ENCODE data around the gene ST8SIA6.
"Not testable (repeated sequence)": the region's sequence is repeated elsewhere in the genome, so short reads cannot be mapped to it uniquely, and the experiment has no call there.

ST8SIA6 gene, protein sequence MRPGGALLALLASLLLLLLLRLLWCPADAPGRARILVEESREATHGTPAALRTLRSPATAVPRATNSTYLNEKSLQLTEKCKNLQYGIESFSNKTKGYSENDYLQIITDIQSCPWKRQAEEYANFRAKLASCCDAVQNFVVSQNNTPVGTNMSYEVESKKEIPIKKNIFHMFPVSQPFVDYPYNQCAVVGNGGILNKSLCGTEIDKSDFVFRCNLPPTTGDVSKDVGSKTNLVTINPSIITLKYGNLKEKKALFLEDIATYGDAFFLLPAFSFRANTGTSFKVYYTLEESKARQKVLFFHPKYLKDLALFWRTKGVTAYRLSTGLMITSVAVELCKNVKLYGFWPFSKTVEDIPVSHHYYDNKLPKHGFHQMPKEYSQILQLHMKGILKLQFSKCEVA

DNA sequence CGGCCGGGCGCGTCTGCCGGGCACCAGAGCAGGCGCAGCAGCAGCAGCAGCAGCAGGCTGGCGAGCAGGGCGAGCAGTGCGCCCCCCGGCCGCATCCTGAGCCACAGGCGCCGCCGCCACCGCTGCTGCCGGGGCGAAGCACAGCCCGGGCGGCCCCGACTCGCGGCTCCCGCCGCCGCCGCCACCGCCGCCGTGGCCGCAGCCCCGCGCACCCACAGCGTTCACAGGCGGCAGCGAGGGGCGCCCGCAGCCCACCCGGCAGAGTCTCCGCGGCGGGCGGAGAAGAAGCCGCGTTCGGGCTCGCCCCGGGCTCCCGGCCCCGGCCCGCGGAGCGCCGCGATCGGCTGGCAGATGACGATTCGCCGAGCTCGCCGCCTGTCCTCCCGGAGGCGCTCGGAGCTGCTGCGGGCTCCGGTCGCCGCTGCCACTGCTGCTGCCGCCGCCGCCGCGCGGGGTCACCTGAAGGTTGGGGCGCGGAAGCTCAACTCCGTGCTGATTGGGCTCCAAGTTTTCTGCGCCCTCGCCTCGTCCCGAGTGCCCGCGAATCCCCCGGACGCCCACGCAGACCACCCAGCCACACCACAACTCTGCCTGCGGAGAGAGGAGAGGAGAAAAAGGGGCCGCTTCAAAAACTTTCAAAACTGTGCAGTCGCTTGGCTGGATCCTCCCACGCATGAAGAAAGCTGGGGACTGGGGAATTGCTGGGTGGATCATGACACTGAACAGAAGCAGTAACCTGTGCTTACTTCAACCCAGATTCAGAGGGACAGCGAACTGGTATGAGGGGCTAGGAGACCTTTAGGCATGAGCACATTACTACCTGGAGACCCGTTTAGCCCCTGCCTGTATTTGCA, at the start of gene ST8SIA6:
Gene ST8SIA6 (minus strand): TSS at position 435 of the 854 bp plus-strand sequence. CDS start 340 bp downstream, at position 95.
- DNase-seq, result peak; percentile 9

DNA sequence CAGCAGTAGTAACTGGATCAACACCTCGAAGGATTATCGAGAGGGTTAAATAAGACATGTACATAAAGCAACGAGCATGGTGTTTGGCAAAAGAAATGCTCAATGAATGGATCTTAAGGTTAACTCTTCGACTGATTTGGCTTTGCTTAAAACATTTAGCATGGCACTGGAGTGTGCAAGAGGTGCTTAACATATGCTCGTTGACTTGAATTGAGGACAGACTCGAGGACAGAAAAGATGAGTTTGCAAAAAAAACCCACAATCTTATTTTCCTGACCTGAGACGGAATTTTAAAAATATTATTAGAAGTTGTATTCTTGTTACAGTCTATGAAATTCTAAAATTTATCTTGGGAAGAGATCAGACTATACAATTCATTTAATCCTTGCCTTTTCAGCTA, 49.4 kb upstream of the ST8SIA6 start:
- no peak for DNase-seq

DNA sequence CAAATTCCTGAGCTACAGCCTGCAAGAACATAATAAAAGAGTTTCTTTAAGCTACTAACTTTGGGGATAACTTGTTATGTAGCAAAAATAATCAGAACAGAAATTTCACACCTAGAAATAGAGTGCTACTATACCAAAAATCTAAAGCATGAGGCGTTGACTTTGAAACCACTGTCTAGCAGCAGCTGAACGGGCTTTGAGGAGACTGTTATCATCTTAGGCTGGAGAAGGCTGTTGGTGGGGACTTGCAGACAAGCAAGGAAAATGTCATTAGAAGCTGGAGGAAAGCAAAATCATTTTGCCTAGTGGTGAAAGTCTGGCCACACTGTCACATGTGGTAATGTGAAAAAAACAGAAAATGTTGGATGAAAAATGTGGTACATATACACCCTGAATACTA, 48.4 kb upstream of the ST8SIA6 start:
- DNase-seq, result no peak

DNA sequence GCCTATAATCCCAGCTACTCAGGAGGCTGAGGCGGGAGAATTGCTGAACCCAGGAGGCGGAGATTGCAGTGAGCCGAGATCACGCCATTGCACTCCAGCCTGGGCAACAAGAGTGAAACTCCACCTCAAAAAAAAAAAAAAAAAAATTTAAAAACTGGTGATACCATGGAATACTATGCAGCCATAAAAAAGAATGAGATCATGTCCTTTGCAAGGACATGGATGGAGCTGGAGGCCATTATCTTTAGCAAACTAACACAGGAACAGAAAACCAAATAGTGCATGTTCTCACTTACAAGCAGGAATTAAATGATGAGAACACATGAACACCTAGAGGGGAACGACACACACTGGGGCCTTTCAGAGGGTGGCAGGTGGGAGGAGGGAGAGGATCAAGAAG, 44.6 kb upstream of the ST8SIA6 start:
- not testable (repeated sequence) for DNase-seq

DNA sequence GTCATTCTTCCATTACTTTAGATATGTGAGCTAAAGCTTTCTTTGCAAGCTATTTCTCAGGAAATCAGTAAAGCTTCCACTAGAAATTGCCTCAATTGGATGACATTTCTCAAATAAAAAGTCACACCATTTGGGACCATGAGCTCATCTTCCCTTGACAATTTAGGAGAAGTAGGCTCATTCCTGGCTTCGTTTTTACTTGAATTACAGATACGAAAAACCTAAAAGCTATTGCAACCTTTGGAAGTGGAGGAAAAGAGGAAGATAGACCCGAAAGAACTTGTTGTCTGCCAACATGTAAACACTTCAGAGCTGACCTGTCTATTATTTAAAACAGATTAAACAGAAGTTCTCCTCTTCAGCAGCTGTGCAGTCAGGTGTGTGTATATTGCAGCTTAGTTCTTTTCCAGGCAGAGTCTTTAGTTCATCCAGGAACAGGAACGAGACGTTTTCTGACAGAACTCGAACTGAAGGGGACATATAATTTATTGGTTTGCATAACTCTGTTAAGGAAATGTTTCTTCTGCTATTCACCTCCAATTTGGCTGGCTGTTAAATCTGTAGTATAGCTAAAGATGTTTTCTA, 43.1 kb upstream of the ST8SIA6 start:
- no peak for DNase-seq

DNA sequence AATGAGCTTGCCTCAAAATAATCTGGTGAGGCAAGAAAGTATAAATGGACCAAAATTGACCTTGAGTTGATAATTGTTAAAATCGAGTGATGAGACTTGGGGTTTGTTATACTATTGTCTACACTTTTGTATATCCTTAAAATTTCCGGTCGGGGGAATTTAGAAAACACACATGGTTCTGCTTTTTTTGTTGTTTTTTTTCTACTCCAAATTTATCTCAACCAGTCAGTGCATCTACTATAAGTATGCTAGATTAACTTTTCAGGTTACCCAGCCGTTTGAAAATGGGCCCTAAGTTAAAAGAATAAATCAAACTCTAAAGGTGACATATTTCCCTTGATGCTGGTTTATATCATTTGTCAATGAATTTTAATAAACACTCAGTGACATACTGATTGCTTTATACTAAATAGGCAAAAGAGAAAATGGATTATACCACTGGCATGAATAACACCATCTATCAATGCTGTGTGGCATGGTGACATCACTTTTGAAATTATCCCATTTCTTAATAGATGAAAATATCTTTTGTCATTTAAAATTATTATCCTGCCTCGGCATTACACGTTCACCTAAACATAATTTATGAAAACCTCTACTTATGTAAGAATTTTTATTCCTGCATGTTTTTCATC, 40.3 kb upstream of the ST8SIA6 start:
- no peak for DNase-seq

DNA sequence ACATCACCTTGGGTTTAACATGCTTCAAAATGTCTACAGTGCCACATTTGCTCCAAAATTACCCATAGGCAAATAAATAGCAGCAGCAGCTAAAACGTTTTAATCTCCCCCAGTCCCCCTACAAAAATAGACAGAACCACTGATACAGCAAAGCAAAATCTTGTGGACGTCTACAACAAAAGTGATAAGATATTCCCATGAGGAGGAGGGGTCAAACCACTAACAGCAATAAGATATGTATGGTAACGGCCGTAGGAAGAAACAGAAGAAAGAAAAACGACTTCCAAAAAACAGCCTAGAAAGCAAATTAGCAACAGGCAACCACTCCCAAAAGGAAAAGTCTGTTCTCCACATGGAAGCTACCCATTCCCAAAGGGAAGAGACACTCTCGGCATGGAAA, 34.5 kb upstream of the ST8SIA6 start:
- no peak for DNase-seq

DNA sequence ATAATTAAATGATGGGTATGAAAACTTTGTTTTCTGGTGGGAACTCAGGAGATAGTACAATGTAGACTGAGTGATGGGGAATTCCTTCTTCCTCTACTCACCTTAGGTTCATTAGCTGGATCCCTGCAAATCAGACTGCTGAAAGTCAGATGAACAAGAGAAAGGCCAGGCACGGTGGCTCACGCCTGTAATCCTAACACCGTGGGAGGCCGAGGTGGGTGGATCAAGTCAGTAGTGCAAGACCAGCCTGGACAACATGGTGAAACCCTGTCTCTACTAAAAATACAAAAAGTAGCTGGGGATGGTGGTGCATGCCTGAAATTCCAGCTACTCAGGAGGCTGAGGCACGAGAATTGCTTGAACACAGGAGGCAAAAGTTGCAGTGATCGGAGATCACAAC, 28.7 kb upstream of the ST8SIA6 start:
- no peak for DNase-seq

DNA sequence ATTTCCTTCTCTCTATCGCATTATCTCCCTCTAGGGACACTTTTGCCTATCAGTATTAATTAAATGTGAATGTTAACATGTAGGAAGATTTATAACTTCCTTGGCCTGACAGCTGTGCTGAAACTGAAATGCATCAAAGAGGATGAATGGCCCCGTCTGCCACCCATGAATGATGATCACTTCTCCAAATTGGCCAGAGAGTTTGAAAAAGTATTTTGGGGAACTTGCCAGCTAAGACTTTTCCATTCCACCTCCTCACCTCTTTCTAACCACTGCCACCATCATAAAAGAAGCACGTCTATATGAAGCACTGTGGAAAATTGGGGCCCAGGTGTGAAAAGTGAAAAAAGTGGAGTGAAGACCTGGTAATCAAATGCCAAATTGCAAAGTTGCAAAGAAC, 25.4 kb upstream of the ST8SIA6 start:
- DNase-seq, result no peak

DNA sequence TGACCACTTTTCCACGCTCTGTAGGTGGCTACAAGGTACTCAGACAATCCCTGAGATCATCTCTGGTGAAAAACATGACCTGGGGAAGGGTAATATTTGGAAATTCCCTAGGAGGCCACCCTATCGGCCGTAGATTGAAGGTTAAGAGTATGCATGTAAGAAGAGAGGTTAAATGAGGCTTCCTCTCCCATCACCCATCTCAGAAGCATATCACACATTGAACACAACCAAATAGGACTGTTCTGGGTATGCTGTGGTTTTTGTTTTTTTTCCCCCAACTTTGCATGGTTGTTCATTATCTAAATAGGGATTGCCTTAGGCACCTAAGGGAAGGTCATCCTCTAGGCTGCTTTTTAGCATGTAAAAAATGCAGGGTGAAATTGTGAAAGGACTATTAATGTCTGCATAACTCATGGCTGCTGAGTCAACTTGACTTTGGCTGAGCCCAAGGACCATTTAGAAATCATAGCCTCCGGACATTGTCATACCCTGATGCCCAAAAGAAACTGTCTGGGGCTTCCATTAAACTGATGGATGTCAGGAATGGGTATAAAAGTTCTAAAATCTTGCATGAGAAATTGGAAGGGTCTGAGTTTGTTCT, 24.7 kb upstream of the ST8SIA6 start:
- no peak for DNase-seq

DNA sequence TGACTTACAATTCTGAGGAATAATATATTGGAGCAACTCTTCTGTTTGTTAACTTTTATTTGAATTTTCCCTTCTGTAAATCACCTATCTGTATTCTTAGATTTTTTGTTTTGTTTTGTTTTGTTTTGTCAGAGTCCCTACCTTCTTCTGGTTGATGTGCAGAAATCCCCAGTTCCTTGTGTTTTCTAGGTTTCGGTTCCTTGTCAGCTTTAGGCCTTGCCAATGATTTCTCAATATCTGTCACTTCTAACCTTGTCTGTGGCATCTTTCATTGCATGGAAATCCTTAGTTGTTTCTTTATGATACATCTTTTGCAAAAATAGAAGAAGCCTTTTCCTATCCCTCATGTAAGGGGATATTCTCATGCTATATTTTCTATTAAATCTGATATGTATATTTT, 21.7 kb upstream of the ST8SIA6 start:
- DNase-seq, result no peak

DNA sequence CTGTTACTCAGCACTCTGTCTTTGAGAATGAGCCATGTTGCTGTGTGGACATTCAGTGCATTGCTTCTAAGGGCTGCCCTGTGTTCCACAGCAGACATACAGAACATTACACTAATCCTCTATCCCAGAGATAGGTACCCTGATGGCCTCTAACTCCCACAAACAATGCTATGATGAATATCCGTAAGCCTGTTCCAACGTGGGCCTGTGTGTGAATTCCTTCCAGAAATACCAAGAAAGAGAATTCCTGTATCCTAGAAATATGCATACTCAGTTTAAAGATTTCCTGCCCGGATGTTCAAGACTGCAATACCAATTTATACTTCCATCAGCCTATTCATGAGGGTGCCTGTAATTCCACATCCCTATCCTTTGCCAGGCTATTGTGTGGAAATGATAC, 21.3 kb upstream of the ST8SIA6 start:
- no peak for DNase-seq

DNA sequence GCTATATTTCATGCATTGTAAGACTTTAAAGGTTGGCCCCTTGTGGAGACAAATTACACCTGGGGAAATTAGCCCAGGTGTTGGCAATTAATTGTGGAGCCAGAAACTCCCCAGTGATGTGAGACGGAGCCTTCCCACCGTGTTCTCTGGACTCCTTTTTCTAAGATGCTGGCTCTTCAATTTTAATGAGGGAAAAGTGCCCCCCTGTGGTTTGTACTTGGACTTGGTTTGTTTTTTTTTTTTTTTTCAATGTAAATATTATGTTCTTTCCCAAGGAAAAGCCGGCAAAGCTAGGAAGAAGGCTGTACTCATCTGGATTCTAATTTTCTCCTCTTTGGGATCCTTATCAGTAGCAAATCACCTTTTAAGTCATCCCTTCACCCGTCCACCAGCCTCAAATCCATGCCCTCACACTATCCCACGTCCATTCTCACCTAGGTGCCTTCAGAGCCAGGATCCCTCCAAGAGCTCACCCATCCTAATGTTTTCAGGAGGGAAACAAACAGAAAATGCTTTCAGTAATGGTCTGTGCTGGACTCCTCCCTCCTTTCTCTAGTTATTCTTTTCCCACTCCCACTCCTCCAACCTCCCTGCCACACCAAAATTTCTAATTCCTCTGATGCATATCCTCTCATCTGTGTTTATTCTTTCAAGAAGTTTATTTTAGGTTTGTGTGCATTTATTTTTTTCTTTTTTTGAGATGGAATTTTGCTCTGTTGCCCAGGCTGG, 20.4 kb upstream of the ST8SIA6 start:
- DNase-seq, result peak; percentile 12

DNA sequence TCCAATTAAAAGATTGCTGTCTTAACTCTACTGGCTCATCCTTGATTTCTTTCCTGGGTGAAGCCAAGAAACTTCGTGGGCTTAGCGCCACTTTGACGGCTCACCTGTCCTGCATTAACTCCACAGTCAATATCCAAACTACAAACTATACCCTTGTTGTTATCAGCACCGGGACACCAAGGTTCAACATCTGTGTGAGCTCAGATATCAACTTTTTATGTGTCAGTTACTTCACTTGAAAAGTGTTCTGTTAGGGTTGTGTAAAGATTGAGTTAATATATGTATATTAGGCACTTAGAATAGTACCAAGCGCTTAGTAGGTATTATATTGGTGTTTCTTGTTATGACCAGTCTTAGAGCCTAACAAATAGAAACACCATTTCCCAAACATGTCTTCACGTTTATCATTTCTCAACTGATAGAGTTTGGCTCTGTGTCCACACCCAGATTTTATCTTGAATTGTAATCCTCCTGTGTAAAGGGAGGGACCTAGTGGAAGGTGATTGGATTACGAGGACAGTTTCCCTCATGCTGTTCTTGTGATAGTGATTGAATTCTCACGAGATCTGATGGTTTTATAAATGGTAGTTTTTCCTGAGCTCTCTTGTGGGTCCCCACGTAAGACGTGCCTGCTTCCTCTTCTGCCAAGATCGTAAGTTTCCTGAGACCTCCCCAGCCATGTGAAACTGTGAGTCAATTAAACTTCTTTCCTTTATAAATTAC, 19.0 kb upstream of the ST8SIA6 start:
- DNase-seq, result no peak

DNA sequence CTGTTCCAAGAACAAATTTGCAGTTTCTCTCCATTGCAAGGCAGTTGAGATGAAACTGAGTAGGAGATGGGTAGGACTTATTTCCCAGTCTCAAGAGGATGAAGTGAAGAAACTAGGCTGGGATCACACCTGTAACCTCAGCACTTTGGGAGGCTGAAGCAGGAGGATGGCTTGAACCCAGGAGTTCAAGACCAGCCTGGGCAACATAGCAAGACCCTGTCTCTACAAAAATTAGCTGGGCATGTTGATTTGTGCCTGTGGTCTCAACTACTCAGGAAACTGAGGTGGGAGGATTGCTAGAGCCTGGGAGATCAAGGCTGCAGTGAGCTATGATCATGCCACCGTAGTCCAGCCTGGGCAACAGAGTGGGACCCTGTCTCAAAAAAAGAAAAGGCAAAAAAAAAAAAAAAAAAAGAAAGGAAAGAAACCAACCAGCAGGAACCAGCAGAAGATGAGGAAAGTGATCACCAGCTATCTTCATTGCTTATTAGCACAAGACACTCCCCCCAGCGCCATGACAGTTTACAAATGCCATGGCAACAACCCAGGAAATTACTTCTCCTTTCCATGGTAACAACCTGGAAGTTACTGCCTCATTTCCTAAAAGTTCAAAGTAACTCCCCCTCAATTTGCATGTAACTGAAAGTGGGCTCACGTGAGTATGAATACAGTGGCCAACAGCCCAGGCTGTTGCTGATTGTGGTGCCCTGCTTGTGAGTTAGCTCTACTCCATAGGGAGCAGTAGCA, 18.3 kb upstream of the ST8SIA6 start:
- no peak for DNase-seq

DNA sequence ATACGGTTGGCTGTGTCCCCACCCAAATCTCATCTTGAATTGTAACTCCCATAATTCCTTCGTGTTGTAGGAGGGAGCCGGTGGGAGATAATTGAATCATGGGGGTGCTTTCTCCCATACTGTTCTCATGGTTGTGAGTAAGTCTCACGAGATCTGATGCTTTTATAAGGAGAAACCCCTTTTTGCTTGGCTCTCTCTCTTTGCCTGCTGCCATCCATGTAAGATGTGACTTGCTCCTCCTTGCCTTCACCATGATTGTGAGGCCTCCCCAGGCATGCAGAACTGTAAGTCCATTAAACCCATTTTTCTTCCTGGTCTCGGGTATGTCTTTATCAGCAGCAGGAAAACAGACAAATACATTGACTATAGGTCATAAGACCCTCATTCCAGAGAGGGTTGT, 15.9 kb upstream of the ST8SIA6 start:
- no peak for DNase-seq

DNA sequence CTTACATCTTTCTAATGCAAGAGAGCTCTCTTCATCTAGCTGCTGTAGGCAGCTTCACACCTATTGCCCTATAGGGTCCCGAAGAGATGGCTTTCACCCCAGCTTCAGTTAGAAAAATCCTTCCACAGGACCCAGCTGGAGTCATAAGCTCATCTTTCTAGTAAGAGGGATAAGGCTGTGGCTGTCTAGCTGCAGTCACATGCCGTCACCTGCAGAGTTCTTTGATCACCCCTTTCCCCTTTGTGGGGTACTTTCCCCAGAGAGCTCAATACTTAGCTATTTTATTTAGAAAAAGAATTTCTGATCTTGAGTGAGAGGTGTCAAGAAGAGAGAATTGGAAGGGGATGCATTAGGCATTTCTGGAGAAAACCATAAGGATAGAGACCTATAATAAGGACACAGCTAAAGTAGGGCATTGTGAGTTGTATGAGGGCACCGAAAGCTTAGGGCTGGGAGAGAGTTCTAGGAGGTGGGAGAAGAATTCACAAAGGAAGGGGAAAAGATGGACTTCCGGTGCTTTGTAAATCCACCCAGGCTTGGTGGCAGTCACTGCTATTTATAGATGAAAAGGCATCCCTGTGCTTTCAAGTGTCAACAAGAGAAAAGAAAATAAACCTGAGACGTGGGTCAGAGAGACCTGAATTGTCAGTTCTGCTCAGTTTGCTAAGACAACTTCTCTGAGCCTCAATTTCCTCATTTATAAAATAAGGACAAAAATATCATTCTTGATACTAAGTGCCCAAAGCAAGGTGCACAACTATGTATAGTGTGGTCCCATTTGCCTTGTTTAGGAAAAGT, 11.1 kb upstream of the ST8SIA6 start:
- DNase-seq, result no peak

DNA sequence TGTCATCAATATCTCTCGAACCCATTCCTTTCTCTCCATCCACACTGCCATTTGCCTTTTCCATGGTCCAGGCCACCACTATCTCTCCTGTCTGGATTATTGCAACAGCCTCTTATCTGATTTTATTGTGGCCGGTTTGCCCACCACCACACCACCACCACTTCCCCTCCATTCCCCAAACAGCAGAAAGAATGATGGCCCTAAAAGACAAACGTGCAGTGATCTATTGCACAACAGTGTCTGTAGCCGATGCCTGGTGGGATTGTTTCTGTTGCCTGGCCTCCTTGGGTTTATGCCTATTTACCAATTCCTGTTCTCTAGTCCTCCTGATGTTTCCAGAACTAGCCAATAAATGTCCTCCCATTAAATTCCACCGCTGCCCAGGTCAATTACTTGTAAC, 10.2 kb upstream of the ST8SIA6 start:
- no peak for DNase-seq

DNA sequence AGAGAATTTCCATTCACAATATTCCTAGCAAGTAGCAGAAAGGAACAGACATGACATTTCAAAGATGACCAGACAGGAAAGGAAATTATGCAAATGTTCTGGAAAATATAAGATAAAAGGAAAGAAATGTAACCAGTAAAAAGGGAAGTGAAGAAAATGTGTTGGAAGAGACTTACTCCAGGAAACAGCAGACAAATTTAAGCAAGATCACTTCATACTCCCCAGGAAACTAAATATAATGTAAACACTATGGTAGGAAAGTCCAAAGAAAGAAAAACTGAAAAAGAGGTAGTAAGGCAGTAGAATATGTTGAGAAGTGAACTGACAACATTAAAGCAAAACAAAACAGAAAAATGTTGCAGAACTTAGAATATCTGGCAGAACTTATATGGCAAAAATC, 6.4 kb upstream of the ST8SIA6 start:
- no peak for DNase-seq

DNA sequence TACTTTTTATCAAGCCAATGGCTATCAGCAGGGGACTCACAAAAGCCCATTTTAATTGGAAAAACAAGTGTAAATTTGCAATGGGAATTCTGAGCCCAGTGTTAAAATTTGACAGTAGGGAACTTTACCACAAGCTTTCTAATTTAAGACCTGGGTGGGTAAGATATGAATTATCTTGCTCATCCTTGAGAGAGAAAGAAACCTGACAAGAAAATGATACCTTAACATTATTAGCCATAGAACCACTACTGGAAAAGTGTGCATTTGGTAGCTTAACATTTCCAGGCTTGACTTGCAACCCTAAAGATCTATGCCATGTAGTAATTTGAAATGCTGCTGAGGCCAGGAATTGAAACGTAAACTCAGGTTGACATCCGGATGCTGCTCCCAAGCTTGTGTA, 2.7 kb upstream of the ST8SIA6 start:
- no peak for DNase-seq
